GM23338 (cell line): ENCODE data around the gene PUM2. TPM values are rescaled to one million over a fixed set of nuclear protein-coding genes. Genes with fewer than 3 reads are reported as not detected.

Source experiments
- ATAC-seq: fragments of 200-7000 bp; cut with Tn5 transposase; 3 replicates; pipeline ENCODE4 v1.9.1; 2020
- DNase-seq: peaks from one replicate; pipeline ENCODE4 v3.0.0-alpha.2; 2015; ENCODE audit warnings: low spot score
- H2AFZ ChIP-seq: fragments of 200-600 bp; sonication (generic); 2 replicates; pipeline ENCODE4 v1.8.0; 2016; ENCODE audit warnings: antibody characterized with exemption, mild to moderate bottlenecking, moderate library complexity
- H3F3A ChIP-seq: fragments of 200-600 bp; sonication (generic); replicated peaks from 2 replicates; pipeline ENCODE4 v1.8.0; 2017; ENCODE audit warnings: antibody characterized with exemption, mixed run types, low read depth
- H3K27ac ChIP-seq: fragments of 200-600 bp; sonication (generic); 2 replicates; pipeline ENCODE4 v1.6.1; 2016; ENCODE audit warnings: low read depth
- H3K27me3 ChIP-seq: fragments of 200-600 bp; sonication (generic); 2 replicates; pipeline ENCODE4 v1.8.0; 2016; ENCODE audit warnings: mild to moderate bottlenecking, mixed run types, moderate library complexity; ENCODE audit not compliant: insufficient read depth
- H3K36me3 ChIP-seq: fragments of 200-600 bp; sonication (generic); 2 replicates; pipeline ENCODE4 v1.8.0; 2016; ENCODE audit warnings: mild to moderate bottlenecking; ENCODE audit not compliant: insufficient read depth
- H3K4me1 ChIP-seq: fragments of 200-600 bp; sonication (generic); 2 replicates; pipeline ENCODE4 v1.8.0; 2016; ENCODE audit warnings: mild to moderate bottlenecking, moderate library complexity; ENCODE audit not compliant: insufficient read depth
- H3K4me2 ChIP-seq: fragments of 200-600 bp; sonication (generic); 2 replicates; pipeline ENCODE4 v1.7.1; 2017; ENCODE audit warnings: mixed run types
- H3K4me3 ChIP-seq: fragments of 200-600 bp; sonication (generic); 2 replicates; pipeline ENCODE4 v1.6.1; 2016; ENCODE audit warnings: mixed run types
- H3K79me2 ChIP-seq: fragments of 200-600 bp; sonication (generic); replicated peaks from 2 replicates; pipeline ENCODE4 v1.8.0; 2017; ENCODE audit warnings: mild to moderate bottlenecking; ENCODE audit not compliant: insufficient read depth
- H3K9me2 ChIP-seq: fragments of 200-600 bp; sonication (generic); 2 replicates; pipeline ENCODE4 v1.8.0; 2017; ENCODE audit not compliant: insufficient read depth
- H4K20me1 ChIP-seq: fragments of 200-600 bp; sonication (generic); replicated peaks from 2 replicates; pipeline ENCODE4 v1.8.0; 2017; ENCODE audit warnings: mild to moderate bottlenecking; ENCODE audit not compliant: insufficient read depth
- H3K27ac Mint-ChIP-seq: 2 replicates; pipeline ENCODE4 v1.8.0; 2020; ENCODE audit warnings: inconsistent platforms, mild to moderate bottlenecking, moderate library complexity, mixed read lengths
- H3K27me3 Mint-ChIP-seq: 3 replicates; pipeline ENCODE4 v1.8.0; 2022; ENCODE audit warnings: low read depth, mild to moderate bottlenecking, moderate library complexity, mixed read lengths, inconsistent platforms; ENCODE audit not compliant: insufficient read depth, poor library complexity
- H3K36me3 Mint-ChIP-seq: 3 replicates; pipeline ENCODE4 v1.8.0; 2021; ENCODE audit warnings: low read depth, mild to moderate bottlenecking, inconsistent platforms, moderate library complexity, mixed read lengths
- H3K4me1 Mint-ChIP-seq: 3 replicates; pipeline ENCODE4 v1.8.0; 2020; ENCODE audit warnings: mild to moderate bottlenecking, inconsistent platforms, mixed read lengths
- H3K4me3 Mint-ChIP-seq: 3 replicates; pipeline ENCODE4 v1.8.0; 2021; ENCODE audit warnings: moderate library complexity, mild to moderate bottlenecking, inconsistent platforms, mixed read lengths
- H3K9me3 Mint-ChIP-seq: 3 replicates; pipeline ENCODE4 v1.8.0; 2020; ENCODE audit warnings: moderate library complexity, mild to moderate bottlenecking, inconsistent platforms, mixed read lengths
- ETS1 ChIP-seq: IDR thresholded peaks from 2 replicates; pipeline ENCODE4 v1.6.1; 2016; ENCODE audit warnings: antibody characterized with exemption
- EZH2 ChIP-seq: fragments of 200-600 bp; sonication (generic); IDR thresholded peaks from one replicate; pipeline ENCODE4 v1.8.0; 2017; ENCODE audit warnings: antibody characterized with exemption, mild to moderate bottlenecking, low read depth; ENCODE audit not compliant: unreplicated experiment
- EZH2phosphoT487 ChIP-seq: fragments of 200-600 bp; sonication (generic); IDR thresholded peaks from one replicate; pipeline ENCODE4 v1.8.1; 2018; ENCODE audit warnings: antibody characterized with exemption; ENCODE audit not compliant: unreplicated experiment
- POLR2AphosphoS5 ChIP-seq: IDR thresholded peaks from 2 replicates; pipeline ENCODE4 v1.6.1; 2016; ENCODE audit warnings: antibody characterized with exemption, low read depth
- STAT1 ChIP-seq: IDR thresholded peaks from one replicate; pipeline ENCODE4 v1.6.1; 2016; ENCODE audit warnings: antibody characterized with exemption; ENCODE audit not compliant: unreplicated experiment
- ZNF114 ChIP-seq: fragments of 250-450 bp; sonication (Bioruptor Pico); IDR thresholded peaks from 2 replicates; pipeline ENCODE4 v1.5.0; 2020; ENCODE audit warnings: mild to moderate bottlenecking, moderate library complexity
- ZNF331 ChIP-seq: fragments of 250-450 bp; sonication (Bioruptor Pico); IDR thresholded peaks from 2 replicates; pipeline ENCODE4 v1.5.0; 2020; ENCODE audit warnings: low read depth, mild to moderate bottlenecking, moderate library complexity
- ZNF462 ChIP-seq: fragments of 250-450 bp; sonication (Bioruptor Pico); IDR thresholded peaks from 2 replicates; pipeline ENCODE4 v1.5.0; 2020; ENCODE audit warnings: mild to moderate bottlenecking, moderate library complexity
- polyA plus RNA-seq: library from polyadenylated mRNA; unstranded; fragments of >200 nt; fragmentation: Nextera tagmentation; extraction: Ambion mirVana; gene quantifications from 2 replicates; pipeline ENCODE4 v1.2.1, GENCODE V29; 2016
- total RNA-seq: library from RNA; depleted of rRNA; stranded (reverse); fragments of >200 nt; shearing (Covaris generic); gene quantifications from 2 replicates; pipeline ENCODE4 v1.2.3, GENCODE V29; 2014

The PUM2 gene
- total and polyA plus RNA-seq, 2 experiments from 2014 or later = 29.9 to 94.1 TPM

GRCh38 chr2:20343128-20343527 is 7.5 kb downstream of the PUM2 start:
- Histone ChIP-seq H3F3A (no peaks in the 10 kb centered on the region), H3K9me2 (no peaks in the 10 kb centered on the region), H3K27me3 (no peaks in the 10 kb centered on the region), H3K79me2 (peaks cover 100% of the 10 kb centered on the region), H3K4me2 (no peak overlapping the region), H3K27ac (no peak overlapping the region), H3K36me3 (no peaks in the 10 kb centered on the region), H3K4me3 (no peak overlapping the region), H2AFZ (no peak overlapping the region), H4K20me1 (peaks cover 80% of the 10 kb centered on the region), H3K4me1 (peaks cover 57% of the 10 kb centered on the region)
- ATAC-seq (no peak), DNase-seq (no peak)
- H3K9me3 Mint-ChIP-seq = no peaks in the 10 kb centered on the region
- peaks cover 3% of the 10 kb centered on the region for H3K27me3 Mint-ChIP-seq
- peaks cover 8% of the 10 kb centered on the region; the same call in 2 of the 3 replicates for H3K36me3 Mint-ChIP-seq
- TF ChIP-seq ZNF331 (CRISPR knock-in tag) (no peak), ZNF114 (CRISPR knock-in tag) (no peak), ZNF462 (no peak), POLR2AphosphoS5 (no peak), STAT1 (no peak)
- H3K4me3 Mint-ChIP-seq = no peak overlapping the region
- no peak overlapping the region for H3K27ac Mint-ChIP-seq
- peaks cover 50% of the 10 kb centered on the region for H3K4me1 Mint-ChIP-seq

DNA sequence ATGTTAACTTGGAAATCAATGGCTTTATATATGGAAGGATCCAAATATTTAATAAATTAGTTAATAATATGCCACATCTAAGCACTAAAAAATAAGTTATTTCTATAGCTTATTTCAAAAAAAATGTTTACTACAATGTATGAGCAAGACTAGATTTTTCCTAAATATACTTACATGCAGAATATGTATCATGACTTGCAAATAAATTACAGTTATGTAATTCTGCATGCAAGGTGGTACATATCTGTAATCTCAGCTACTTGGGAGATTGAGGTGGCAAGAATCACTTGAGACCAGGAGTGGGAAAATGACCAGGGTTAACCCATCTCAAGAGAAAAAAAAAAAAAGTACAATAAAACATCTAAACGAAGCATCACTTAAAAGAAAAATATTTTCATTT is 11.6 kb downstream of the PUM2 start:
- no peak for ATAC-seq
- Mint-ChIP-seq H3K9me3 (no peaks in the 10 kb centered on the region), H3K4me1 (peaks cover 47% of the 10 kb centered on the region), H3K27ac (no peak overlapping the region), H3K36me3 (peaks cover 3% of the 10 kb centered on the region; the same call in 2 of the 3 replicates), H3K27me3 (no peaks in the 10 kb centered on the region), H3K4me3 (no peak overlapping the region)
- no peak for DNase-seq
- H3K79me2 ChIP-seq = peaks cover 100% of the 10 kb centered on the region
- no peaks in the 10 kb centered on the region for H3F3A ChIP-seq
- H2AFZ ChIP-seq = no peak overlapping the region
- H4K20me1 ChIP-seq = peaks cover 88% of the 10 kb centered on the region
- 0 out of 2 replicates have a peak overlapping the region, but pooled peaks have one; percentile 28 for H3K4me2 ChIP-seq
- H3K27ac ChIP-seq = no peak overlapping the region
- peaks cover 58% of the 10 kb centered on the region for H3K4me1 ChIP-seq
- H3K4me3 ChIP-seq = no peak overlapping the region
- no peaks in the 10 kb centered on the region for H3K36me3 ChIP-seq
- H3K27me3 ChIP-seq = no peaks in the 10 kb centered on the region
- no peaks in the 10 kb centered on the region for H3K9me2 ChIP-seq
- no peak for TF ChIP-seq ZNF114 (CRISPR knock-in tag)
- TF ChIP-seq EZH2phosphoT487 = no peak
- TF ChIP-seq EZH2 = no peak
- no peak for TF ChIP-seq ETS1
